Loucy (cell line): Measurements from ENCODE around the gene SEPTIN2.

Experiments
- H2AFZ ChIP-seq: fragments of 200-600 bp; sonication (generic); 2 replicates; pipeline ENCODE4 v1.6.0; 2016; ENCODE audit warnings: antibody characterized with exemption, mild to moderate bottlenecking, low read length, moderate library complexity
- H3F3A ChIP-seq: fragments of 200-600 bp; 2 replicates; pipeline ENCODE4 v1.6.0; 2016; ENCODE audit warnings: antibody characterized with exemption, low read depth, mild to moderate bottlenecking
- H3K27me3 ChIP-seq: fragments of 200-600 bp; sonication (generic); 2 replicates; pipeline ENCODE4 v1.6.1; 2014; ENCODE audit warnings: low read length, mild to moderate bottlenecking; ENCODE audit not compliant: insufficient read depth, poor library complexity, severe bottlenecking
- H3K36me3 ChIP-seq: fragments of 200-600 bp; sonication (generic); 2 replicates; pipeline ENCODE4 v1.6.1; 2016; ENCODE audit warnings: low read length; ENCODE audit not compliant: insufficient read depth
- H3K4me1 ChIP-seq: fragments of 200-600 bp; sonication (generic); 2 replicates; pipeline ENCODE4 v1.5.1; 2014; ENCODE audit warnings: low read length, mild to moderate bottlenecking; ENCODE audit not compliant: insufficient read depth, poor library complexity, severe bottlenecking
- H3K4me2 ChIP-seq: fragments of 200-600 bp; sonication (generic); 2 replicates; pipeline ENCODE4 v1.6.0; 2014; ENCODE audit warnings: antibody characterized with exemption, low read length, low read depth, mild to moderate bottlenecking; ENCODE audit not compliant: poor library complexity, severe bottlenecking
- H3K4me3 ChIP-seq: fragments of 200-600 bp; sonication (generic); 2 replicates; pipeline ENCODE4 v1.5.1; 2014; ENCODE audit warnings: low read length, mild to moderate bottlenecking, mixed read lengths; ENCODE audit not compliant: poor library complexity, severe bottlenecking
- H3K79me2 ChIP-seq: fragments of 200-600 bp; sonication (generic); 2 replicates; pipeline ENCODE4 v1.6.1; 2014; ENCODE audit warnings: low read length; ENCODE audit not compliant: insufficient read depth
- H3K9ac ChIP-seq: fragments of 200-600 bp; sonication (generic); 2 replicates; pipeline ENCODE4 v1.6.0; 2014; ENCODE audit warnings: mild to moderate bottlenecking, low read depth, low read length, moderate library complexity; ENCODE audit not compliant: poor library complexity, severe bottlenecking
- H3K9me2 ChIP-seq: fragments of 200-600 bp; sonication (generic); replicated peaks from 2 replicates; pipeline ENCODE4 v1.6.1; 2016; ENCODE audit warnings: low read depth, low read length, mixed read lengths
- H3K9me3 ChIP-seq: fragments of 200-600 bp; sonication (generic); 2 replicates; pipeline ENCODE4 v1.6.1; 2014; ENCODE audit warnings: mild to moderate bottlenecking, antibody characterized with exemption, low read length, low read depth; ENCODE audit not compliant: insufficient read depth
- H4K20me1 ChIP-seq: fragments of 200-600 bp; sonication (generic); 2 replicates; pipeline ENCODE4 v1.6.0; 2014; ENCODE audit warnings: antibody characterized with exemption, low read length, mild to moderate bottlenecking; ENCODE audit not compliant: insufficient read depth, poor library complexity, severe bottlenecking
- CTCF ChIP-seq: fragments of 200-600 bp; sonication (generic); conservative IDR thresholded peaks from 2 replicates; pipeline ENCODE4 v1.5.1; 2014; ENCODE audit warnings: mild to moderate bottlenecking, antibody characterized with exemption, low read length
- EZH2phosphoT487 ChIP-seq: fragments of 200-600 bp; IDR thresholded peaks from 2 replicates; pipeline ENCODE4 v1.6.1; 2018; ENCODE audit warnings: antibody characterized with exemption, mild to moderate bottlenecking, moderate library complexity, borderline replicate concordance

SEPTIN2 gene

DNA sequence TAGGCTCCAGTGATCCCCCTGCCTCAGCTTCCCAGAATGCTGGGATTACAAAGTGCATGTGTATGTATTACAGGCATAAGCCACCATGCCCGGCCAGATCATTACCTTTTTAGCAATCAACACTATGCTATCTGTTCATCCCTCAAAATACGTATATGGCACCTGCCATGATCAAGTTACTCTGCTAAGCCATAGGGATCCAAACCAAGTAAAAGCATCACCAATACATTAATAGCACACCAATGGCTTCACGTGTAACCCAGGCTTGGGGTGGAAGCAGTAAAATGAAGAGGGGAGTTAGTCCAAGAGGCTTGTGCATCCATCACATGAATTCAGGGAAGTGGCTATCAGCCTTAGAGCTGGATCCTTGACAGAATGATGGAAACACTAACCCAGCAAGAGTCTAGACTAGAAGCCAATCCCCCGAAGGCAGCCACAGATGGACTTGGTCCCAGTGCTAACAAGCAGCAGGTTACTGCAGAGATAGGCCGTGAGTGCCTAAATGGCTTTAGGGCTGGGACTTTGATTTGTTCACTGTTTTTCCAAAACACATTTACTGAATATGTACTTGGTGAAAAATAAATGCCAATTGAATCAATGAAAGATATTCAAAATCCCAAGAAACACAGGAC is 11.6 kb upstream of the SEPTIN2 start:
- no peak for TF ChIP-seq EZH2phosphoT487
- TF ChIP-seq CTCF: no peak
- peaks cover 57% of the 10 kb centered on the region for H3K4me1 ChIP-seq
- no peaks in the 10 kb centered on the region for H3F3A ChIP-seq
- no peaks in the 10 kb centered on the region for H3K36me3 ChIP-seq
- no peak overlapping the region for H3K4me2 ChIP-seq
- H3K4me3 ChIP-seq: no peak overlapping the region
- no peaks in the 10 kb centered on the region for H3K27me3 ChIP-seq
- no peaks in the 10 kb centered on the region for H3K9me2 ChIP-seq
- no peak overlapping the region for H3K9ac ChIP-seq
- peaks cover 18% of the 10 kb centered on the region for H4K20me1 ChIP-seq
- no peaks in the 10 kb centered on the region for H3K9me3 ChIP-seq
- no peak overlapping the region for H2AFZ ChIP-seq
- peaks cover 92% of the 10 kb centered on the region for H3K79me2 ChIP-seq

DNA sequence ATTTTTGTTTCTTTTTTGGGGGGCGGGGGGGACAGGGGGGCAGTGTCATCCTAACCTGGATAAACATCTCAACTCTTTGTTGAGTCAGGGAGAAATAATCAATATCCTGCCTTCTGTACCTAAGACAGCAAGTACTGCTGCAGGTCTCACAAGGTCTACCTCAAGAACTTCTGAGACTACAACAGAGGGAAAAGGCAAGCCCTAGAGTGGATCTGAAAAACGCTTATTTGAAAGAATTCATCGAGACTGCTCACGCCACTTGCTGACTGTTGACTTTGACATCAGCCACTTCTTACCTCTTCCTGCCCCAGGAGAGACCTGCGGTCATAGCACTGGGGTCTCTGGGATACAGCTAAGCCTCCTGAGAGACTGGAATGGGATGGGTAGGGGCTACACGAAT is 8.7 kb upstream of the SEPTIN2 start:
- Histone ChIP-seq H3K27me3 (no peaks in the 10 kb centered on the region), H3K4me1 (peaks cover 70% of the 10 kb centered on the region), H3K79me2 (peaks cover 93% of the 10 kb centered on the region), H3K4me3 (no peak overlapping the region), H3K9me3 (no peaks in the 10 kb centered on the region), H3K4me2 (no peak overlapping the region), H2AFZ (no peak overlapping the region), H3K9me2 (no peaks in the 10 kb centered on the region), H3K9ac (no peak overlapping the region), H4K20me1 (peaks cover 22% of the 10 kb centered on the region), H3K36me3 (no peaks in the 10 kb centered on the region), H3F3A (peaks cover 4% of the 10 kb centered on the region; the same call in 1 of the 2 replicates)
- no peak for TF ChIP-seq CTCF
- TF ChIP-seq EZH2phosphoT487: no peak

DNA sequence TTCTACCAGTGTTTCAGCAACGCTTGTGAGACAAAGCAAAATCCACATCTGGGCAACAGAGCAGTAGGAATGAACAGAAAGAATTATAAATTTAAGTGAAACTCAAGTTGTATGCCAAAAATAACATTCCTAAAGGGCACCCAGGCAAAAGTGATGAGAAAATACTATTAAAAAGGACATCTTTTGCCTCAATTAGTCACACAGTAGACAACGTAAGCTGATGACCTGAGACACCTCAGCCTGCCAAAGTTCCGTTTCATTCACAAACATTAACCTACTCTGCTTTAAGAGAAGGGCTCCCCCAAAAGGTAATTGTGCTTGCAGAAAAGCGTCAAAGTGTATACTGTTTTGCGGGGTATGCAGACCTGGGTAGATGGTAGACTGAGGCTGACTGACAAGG is 7.5 kb upstream of the SEPTIN2 start:
- Histone ChIP-seq H2AFZ (no peak overlapping the region), H3K4me2 (no peak overlapping the region), H3K9ac (peak overlapping the region; percentile 11), H3F3A (peaks cover 4% of the 10 kb centered on the region; the same call in 1 of the 2 replicates), H3K79me2 (peaks cover 93% of the 10 kb centered on the region), H4K20me1 (peaks cover 18% of the 10 kb centered on the region), H3K4me3 (no peak overlapping the region), H3K9me2 (no peaks in the 10 kb centered on the region), H3K27me3 (no peaks in the 10 kb centered on the region), H3K4me1 (peaks cover 69% of the 10 kb centered on the region), H3K36me3 (no peaks in the 10 kb centered on the region), H3K9me3 (no peaks in the 10 kb centered on the region)
- TF ChIP-seq CTCF (no peak), EZH2phosphoT487 (no peak)
